Measurements from ENCODE around the gene ZNF717.

GRCh38 chr3:75781079-75781745 lies 4.1 kb downstream of the ZNF717 start:
- no peak for TF ChIP-seq CTCF (IDR thresholded peaks at IDR 0.05)
- TF ChIP-seq POLR2A (IDR thresholded peaks at IDR 0.05), result no peak
- TF ChIP-seq POLR2AphosphoS5 (IDR thresholded peaks at IDR 0.05), result no peak
